Stimulated activated CD8-positive, alpha-beta memory T cell treated with anti-CD3 and anti-CD28 coated beads, Interleukin-4, amount 100 ng/mL, for 48 hours (primary cell): ENCODE results near the gene SRGAP1.
"Not testable (repeated sequence)": the region's sequence is repeated elsewhere in the genome, so short reads cannot be mapped to it uniquely, and the experiment has no call there.

Experiments used
- DNase-seq: peaks from one replicate; pipeline ENCODE4 v3.0.0-alpha.2; 2020

Gene SRGAP1

GRCh38 chr12:64061868-64062375, 217.4 kb downstream of the SRGAP1 start:
- DNase-seq, result no peak

- DNase-seq, result no peak
Observed at GRCh38 chr12:64063121-64063520, 218.6 kb downstream of the SRGAP1 start.

- no peak for DNase-seq
Observed at GRCh38 chr12:64064240-64064639, 219.7 kb downstream of the SRGAP1 start.

GRCh38 chr12:64064706-64065105, 220.2 kb downstream of the SRGAP1 start:
- no peak for DNase-seq

GRCh38 chr12:64065881-64066451, 221.5 kb downstream of the SRGAP1 start:
- no peak for DNase-seq

GRCh38 chr12:64066776-64067175, 222.3 kb downstream of the SRGAP1 start:
- DNase-seq, result no peak

- no peak for DNase-seq
Observed at GRCh38 chr12:64070454-64070853, 226.0 kb downstream of the SRGAP1 start.

- DNase-seq, result no peak
Observed at GRCh38 chr12:64072916-64073575, 228.5 kb downstream of the SRGAP1 start.

- DNase-seq, result not testable (repeated sequence)
Observed at GRCh38 chr12:64076565-64076964, 232.1 kb downstream of the SRGAP1 start.

- DNase-seq, result no peak
Observed at GRCh38 chr12:64077922-64078321, 233.4 kb downstream of the SRGAP1 start.

- no peak for DNase-seq
Observed at GRCh38 chr12:64080319-64081007, 236.0 kb downstream of the SRGAP1 start.

GRCh38 chr12:64081008-64081404, 236.5 kb downstream of the SRGAP1 start:
- no peak for DNase-seq

GRCh38 chr12:64082116-64082515, 237.6 kb downstream of the SRGAP1 start:
- no peak for DNase-seq

- DNase-seq, result no peak
Observed at GRCh38 chr12:64082866-64083268, 238.4 kb downstream of the SRGAP1 start.

- DNase-seq, result no peak
Observed at GRCh38 chr12:64083285-64084210, 239.0 kb downstream of the SRGAP1 start.

- DNase-seq, result no peak
Observed at GRCh38 chr12:64085154-64085553, 240.7 kb downstream of the SRGAP1 start.

GRCh38 chr12:64085996-64086395, 241.5 kb downstream of the SRGAP1 start:
- no peak for DNase-seq

- DNase-seq, result no peak
Observed at GRCh38 chr12:64086946-64087345, 242.4 kb downstream of the SRGAP1 start.

GRCh38 chr12:64087761-64088160, 243.3 kb downstream of the SRGAP1 start:
- DNase-seq, result no peak

- no peak for DNase-seq
Observed at GRCh38 chr12:64088431-64089349, 244.2 kb downstream of the SRGAP1 start.

- DNase-seq, result no peak
Observed at GRCh38 chr12:64090047-64090446, 245.5 kb downstream of the SRGAP1 start.

- no peak for DNase-seq
Observed at GRCh38 chr12:64091186-64091585, 246.7 kb downstream of the SRGAP1 start.
